IPS-20b (cell line): ENCODE measurements around the gene PLK2.

Experiments used
- H3K27ac ChIP-seq: one replicate; pipeline ENCODE4 v1.5.1; 2013; ENCODE audit warnings: low read length
- H3K27me3 ChIP-seq: 2 replicates; pipeline ENCODE4 v1.6.1; 2013; ENCODE audit warnings: mild to moderate bottlenecking, low read length, inconsistent platforms; ENCODE audit not compliant: insufficient read depth
- H3K36me3 ChIP-seq: 2 replicates; pipeline ENCODE4 v1.6.1; 2013; ENCODE audit warnings: low read depth, mild to moderate bottlenecking, inconsistent platforms, low read length, moderate library complexity; ENCODE audit not compliant: insufficient read depth
- H3K4me1 ChIP-seq: 2 replicates; pipeline ENCODE4 v1.6.1; 2013; ENCODE audit warnings: mild to moderate bottlenecking, control low read depth, inconsistent platforms, low read length, moderate library complexity; ENCODE audit not compliant: insufficient read depth
- H3K4me3 ChIP-seq: 2 replicates; pipeline ENCODE4 v1.5.1; 2013; ENCODE audit warnings: mild to moderate bottlenecking, low read length, inconsistent platforms
- H3K9ac ChIP-seq: 2 replicates; pipeline ENCODE4 v1.6.1; 2013; ENCODE audit warnings: low read depth, mild to moderate bottlenecking, inconsistent platforms, low read length, moderate library complexity
- H3K9me3 ChIP-seq: 2 replicates; pipeline ENCODE4 v1.6.1; 2013; ENCODE audit warnings: mild to moderate bottlenecking, low read depth, low read length, inconsistent platforms; ENCODE audit not compliant: insufficient read depth

PLK2 gene

GRCh38 chr5:58456026-58456425, 3.9 kb downstream of the PLK2 start:
- Histone ChIP-seq H3K9me3 (no peaks in the 10 kb centered on the region), H3K27me3 (peaks cover 16% of the 10 kb centered on the region), H3K36me3 (peaks cover 63% of the 10 kb centered on the region), H3K27ac (no peak overlapping the region), H3K4me1 (no peaks in the 10 kb centered on the region; the same call in 1 of the 2 replicates), H3K9ac (no peak overlapping the region), H3K4me3 (no peak overlapping the region)

GRCh38 chr5:58455480-58455879, 4.4 kb downstream of the PLK2 start:
- Histone ChIP-seq H3K9ac (no peak overlapping the region), H3K4me3 (no peak overlapping the region), H3K9me3 (no peaks in the 10 kb centered on the region), H3K36me3 (peaks cover 63% of the 10 kb centered on the region), H3K4me1 (no peaks in the 10 kb centered on the region; the same call in 1 of the 2 replicates), H3K27ac (no peak overlapping the region), H3K27me3 (peaks cover 16% of the 10 kb centered on the region)

- Histone ChIP-seq H3K36me3 (peaks cover 63% of the 10 kb centered on the region), H3K27me3 (peaks cover 16% of the 10 kb centered on the region), H3K9ac (no peak overlapping the region), H3K4me1 (no peaks in the 10 kb centered on the region; the same call in 1 of the 2 replicates), H3K4me3 (no peak overlapping the region), H3K9me3 (no peaks in the 10 kb centered on the region), H3K27ac (no peak overlapping the region)
Observed at GRCh38 chr5:58455066-58455465, 4.8 kb downstream of the PLK2 start.

GRCh38 chr5:58454025-58454424, 5.9 kb downstream of the PLK2 start:
- Histone ChIP-seq H3K36me3 (peaks cover 63% of the 10 kb centered on the region), H3K9ac (no peak overlapping the region), H3K4me3 (no peak overlapping the region), H3K9me3 (no peaks in the 10 kb centered on the region), H3K27me3 (peaks cover 9% of the 10 kb centered on the region), H3K4me1 (no peaks in the 10 kb centered on the region; the same call in 1 of the 2 replicates), H3K27ac (no peak overlapping the region)

GRCh38 chr5:58453306-58453705, 6.6 kb downstream of the PLK2 start:
- peaks cover 63% of the 10 kb centered on the region for H3K36me3 ChIP-seq
- H3K27ac ChIP-seq, result no peak overlapping the region
- no peak overlapping the region for H3K9ac ChIP-seq
- no peaks in the 10 kb centered on the region; the same call in 1 of the 2 replicates for H3K4me1 ChIP-seq
- no peaks in the 10 kb centered on the region for H3K9me3 ChIP-seq
- H3K27me3 ChIP-seq, result peaks cover 2% of the 10 kb centered on the region; the same call in 1 of the 2 replicates
- H3K4me3 ChIP-seq, result no peak overlapping the region

- no peaks in the 10 kb centered on the region; the same call in 1 of the 2 replicates for H3K4me1 ChIP-seq
- peaks cover 60% of the 10 kb centered on the region for H3K36me3 ChIP-seq
- no peak overlapping the region for H3K4me3 ChIP-seq
- H3K27me3 ChIP-seq, result no peaks in the 10 kb centered on the region
- H3K9ac ChIP-seq, result no peak overlapping the region
- no peaks in the 10 kb centered on the region for H3K9me3 ChIP-seq
- H3K27ac ChIP-seq, result no peak overlapping the region
Observed at GRCh38 chr5:58452566-58453258, 7.2 kb downstream of the PLK2 start.

- Histone ChIP-seq H3K9ac (no peak overlapping the region), H3K27me3 (no peaks in the 10 kb centered on the region), H3K36me3 (peaks cover 52% of the 10 kb centered on the region), H3K4me3 (no peak overlapping the region), H3K27ac (no peak overlapping the region), H3K9me3 (no peaks in the 10 kb centered on the region), H3K4me1 (no peaks in the 10 kb centered on the region; the same call in 1 of the 2 replicates)
Observed at GRCh38 chr5:58451732-58452565, 7.9 kb downstream of the PLK2 start.

GRCh38 chr5:58450811-58451629, 8.9 kb downstream of the PLK2 start:
- peaks cover 3% of the 10 kb centered on the region; the same call in 1 of the 2 replicates for H3K9me3 ChIP-seq
- no peaks in the 10 kb centered on the region for H3K27me3 ChIP-seq
- H3K4me1 ChIP-seq, result no peaks in the 10 kb centered on the region; the same call in 1 of the 2 replicates
- H3K27ac ChIP-seq, result no peak overlapping the region
- H3K36me3 ChIP-seq, result peaks cover 43% of the 10 kb centered on the region
- no peak overlapping the region for H3K9ac ChIP-seq
- no peak overlapping the region for H3K4me3 ChIP-seq

GRCh38 chr5:58450018-58450417, 9.9 kb downstream of the PLK2 start:
- Histone ChIP-seq H3K27me3 (no peaks in the 10 kb centered on the region), H3K36me3 (peaks cover 33% of the 10 kb centered on the region), H3K9me3 (peaks cover 5% of the 10 kb centered on the region; the same call in 1 of the 2 replicates)

GRCh38 chr5:58447226-58447625, 12.7 kb downstream of the PLK2 start:
- Histone ChIP-seq H3K27me3 (no peaks in the 10 kb centered on the region), H3K9ac (no peak overlapping the region), H3K4me3 (no peak overlapping the region), H3K4me1 (no peaks in the 10 kb centered on the region), H3K36me3 (0 out of 2 replicates have a peak, but pooled peaks cover 7% of the 10 kb centered on the region), H3K27ac (no peak overlapping the region), H3K9me3 (peaks cover 5% of the 10 kb centered on the region; the same call in 1 of the 2 replicates)

More at GRCh38 chr5:58450018-58450417, 9.9 kb downstream of the PLK2 start:
- Histone ChIP-seq H3K27ac (no peak overlapping the region), H3K4me3 (no peak overlapping the region), H3K9ac (no peak overlapping the region), H3K4me1 (no peaks in the 10 kb centered on the region; the same call in 1 of the 2 replicates)

- Histone ChIP-seq H3K9me3 (peaks cover 5% of the 10 kb centered on the region; the same call in 1 of the 2 replicates), H3K4me1 (no peaks in the 10 kb centered on the region), H3K27me3 (no peaks in the 10 kb centered on the region), H3K27ac (no peak overlapping the region), H3K36me3 (no peaks in the 10 kb centered on the region), H3K4me3 (no peak overlapping the region), H3K9ac (no peak overlapping the region)
Observed at GRCh38 chr5:58446024-58446423, 13.9 kb downstream of the PLK2 start.
